ENCODE measurements around the gene GRIP1.
"Not testable (repeated sequence)": the region's sequence is repeated elsewhere in the genome, so short reads cannot be mapped to it uniquely, and the experiment has no call there.

- TF ChIP-seq CTCF (IDR thresholded peaks at IDR 0.05; ENCODE audit: low read length); EZH2phosphoT487 (IDR thresholded peaks at IDR 0.05; ENCODE audit: low read length); EZH2 (optimal IDR thresholded peaks at IDR 0.05; ENCODE audit: low read depth, low read length): not testable (repeated sequence)
Measured at GRCh38 chr12:66498059-66498458, 180.8 kb downstream of the GRIP1 start.
